ENCODE measurements around the gene KRT36.
A peak's percentile ranks its signal among the peaks of the same experiment; 100 is the strongest.

Gene KRT36

DNA sequence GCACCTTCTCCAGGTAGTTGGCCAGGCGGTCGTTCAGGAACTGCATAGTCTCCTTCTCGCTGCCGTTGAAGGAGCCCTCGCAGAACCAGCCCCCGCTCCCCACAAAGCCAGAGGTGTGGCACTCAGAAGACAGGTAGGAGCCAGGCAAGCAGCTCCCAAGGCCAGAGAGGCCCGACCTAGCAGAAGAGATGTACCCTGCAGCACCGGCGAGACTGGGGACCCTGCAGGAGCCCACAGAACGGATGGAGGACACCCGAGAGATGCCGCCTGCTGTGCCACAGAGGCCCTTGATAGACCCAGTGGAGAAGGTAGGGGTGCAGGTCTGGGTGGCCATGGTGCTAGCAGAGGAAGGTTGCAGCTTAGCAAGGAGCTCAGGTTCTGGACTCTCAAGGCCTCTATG, at the start of gene KRT36:
Gene KRT36 (minus strand): TSS at position 380 of the 400 bp plus-strand sequence. CDS start 46 bp downstream, at position 334.
- DNase-seq: no peak

DNA sequence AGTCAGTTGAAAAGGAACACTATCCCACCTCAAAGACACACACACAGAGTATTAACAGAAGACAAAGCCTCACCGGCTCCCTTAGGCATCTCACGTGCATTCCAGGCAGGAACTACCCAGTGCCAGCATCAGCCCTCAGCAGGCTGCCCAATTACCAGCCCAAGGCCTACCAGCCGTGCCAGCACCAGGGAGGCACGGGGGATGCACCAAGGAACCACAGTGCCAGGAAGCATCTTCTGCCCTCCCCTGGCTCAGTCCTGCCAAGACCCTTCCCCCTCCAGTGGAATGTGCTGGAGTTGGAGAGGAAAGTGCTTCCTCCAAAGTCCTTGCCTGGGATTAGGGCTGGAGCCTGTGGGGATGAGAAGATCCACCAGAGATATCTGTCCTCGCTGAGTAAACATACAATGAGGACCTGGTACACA, 49.4 kb upstream of the KRT36 start:
- DNase-seq: no peak

DNA sequence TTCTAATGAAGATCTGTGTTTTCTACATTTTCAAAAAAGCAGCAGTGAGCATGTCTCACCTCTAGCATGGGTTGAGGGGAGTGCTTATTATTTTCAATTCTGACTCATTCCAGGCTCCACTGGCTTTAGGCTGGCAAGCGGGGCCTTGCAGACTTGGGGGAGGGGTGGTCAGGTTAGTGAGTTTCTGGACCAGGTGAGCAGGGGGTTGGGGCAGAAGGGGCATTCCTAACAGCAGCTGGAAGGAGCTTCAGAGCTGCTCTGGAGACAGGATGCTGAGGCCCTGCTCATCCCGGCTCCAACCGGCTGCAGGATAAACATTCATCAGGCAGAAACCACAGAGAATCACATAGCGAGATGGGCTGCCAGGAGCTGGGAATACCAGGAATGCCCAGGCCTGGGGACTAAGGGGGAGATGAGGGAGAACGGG, 48.9 kb upstream of the KRT36 start:
- no peak for DNase-seq

DNA sequence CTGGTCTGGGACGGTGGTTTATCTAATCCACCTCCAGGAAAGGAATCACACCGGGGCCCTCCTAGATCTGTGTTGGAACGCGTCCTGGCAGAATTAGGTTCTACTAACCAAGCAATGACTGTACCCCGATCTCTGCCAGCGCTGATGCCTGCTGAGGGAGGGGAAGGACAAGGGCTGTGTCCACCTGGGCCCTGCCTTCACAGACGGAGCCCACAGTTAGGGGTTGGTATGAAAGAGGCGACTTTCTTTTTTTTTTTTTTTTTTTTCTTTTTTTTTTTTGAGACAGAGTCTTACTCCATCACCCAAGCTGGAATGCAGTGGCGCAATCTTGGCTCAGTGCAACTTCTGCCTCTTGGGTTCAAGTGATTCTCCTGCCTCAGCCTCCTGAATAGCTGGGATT, 48.3 kb upstream of the KRT36 start:
- no peak for DNase-seq

DNA sequence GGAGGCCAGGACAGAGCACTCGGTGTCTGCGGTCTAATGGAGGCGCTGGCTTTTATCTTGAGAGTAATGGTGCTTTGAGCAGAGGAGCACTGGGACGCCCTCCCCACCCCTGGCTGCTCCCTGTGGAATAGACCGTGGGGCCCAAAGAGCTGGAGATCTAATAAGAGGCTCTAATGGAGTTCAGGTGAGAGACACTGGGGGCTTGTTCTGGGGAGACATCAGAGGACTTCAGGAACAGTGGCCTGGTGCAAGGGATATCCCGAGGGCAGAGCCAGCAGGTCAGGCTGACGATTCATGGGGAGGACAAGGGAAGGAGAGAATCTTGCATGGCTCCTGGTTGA, 47.9 kb upstream of the KRT36 start:
- DNase-seq: no peak

DNA sequence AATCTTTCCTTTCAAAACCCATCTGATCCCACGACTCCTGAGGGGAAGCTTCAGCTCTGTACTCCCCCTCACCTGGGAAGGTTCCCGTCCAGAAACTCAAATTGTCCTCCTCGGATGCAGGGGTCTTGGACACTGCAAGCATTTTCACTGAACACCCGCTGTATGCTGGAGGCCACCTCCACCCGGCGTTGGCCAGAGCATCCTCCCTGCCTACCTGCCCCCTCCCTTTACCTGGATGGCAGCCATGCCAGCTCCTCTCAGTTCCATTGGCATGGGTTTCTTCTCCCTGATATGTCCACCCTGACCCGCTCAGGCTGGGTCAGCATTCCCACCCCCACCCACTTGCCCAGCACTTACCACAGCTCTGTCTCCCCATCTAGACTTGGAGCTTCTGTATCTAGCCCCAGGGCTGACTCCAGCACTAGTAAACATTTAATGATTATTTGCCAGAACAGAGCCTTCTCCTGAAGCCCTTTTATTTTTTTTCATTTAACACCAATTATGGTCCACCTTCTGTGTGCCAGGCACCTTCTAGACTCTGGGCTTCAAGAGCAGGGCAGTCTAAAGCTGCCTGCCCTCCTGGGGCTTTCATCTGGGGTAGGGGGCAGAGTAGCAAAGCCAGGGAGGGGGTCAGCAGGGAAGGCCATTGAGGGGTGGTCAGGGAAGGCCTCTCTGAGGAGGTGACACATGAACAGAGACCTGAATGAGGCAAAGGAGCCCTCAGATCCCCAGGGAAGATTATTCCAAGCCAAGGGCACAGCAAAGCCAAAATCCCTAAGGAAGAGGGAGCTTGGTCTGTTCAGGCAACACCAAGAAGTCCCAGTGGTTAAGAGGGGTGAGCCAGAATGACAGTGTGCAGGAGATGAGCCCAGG, 47.3 kb upstream of the KRT36 start:
- no peak for DNase-seq

DNA sequence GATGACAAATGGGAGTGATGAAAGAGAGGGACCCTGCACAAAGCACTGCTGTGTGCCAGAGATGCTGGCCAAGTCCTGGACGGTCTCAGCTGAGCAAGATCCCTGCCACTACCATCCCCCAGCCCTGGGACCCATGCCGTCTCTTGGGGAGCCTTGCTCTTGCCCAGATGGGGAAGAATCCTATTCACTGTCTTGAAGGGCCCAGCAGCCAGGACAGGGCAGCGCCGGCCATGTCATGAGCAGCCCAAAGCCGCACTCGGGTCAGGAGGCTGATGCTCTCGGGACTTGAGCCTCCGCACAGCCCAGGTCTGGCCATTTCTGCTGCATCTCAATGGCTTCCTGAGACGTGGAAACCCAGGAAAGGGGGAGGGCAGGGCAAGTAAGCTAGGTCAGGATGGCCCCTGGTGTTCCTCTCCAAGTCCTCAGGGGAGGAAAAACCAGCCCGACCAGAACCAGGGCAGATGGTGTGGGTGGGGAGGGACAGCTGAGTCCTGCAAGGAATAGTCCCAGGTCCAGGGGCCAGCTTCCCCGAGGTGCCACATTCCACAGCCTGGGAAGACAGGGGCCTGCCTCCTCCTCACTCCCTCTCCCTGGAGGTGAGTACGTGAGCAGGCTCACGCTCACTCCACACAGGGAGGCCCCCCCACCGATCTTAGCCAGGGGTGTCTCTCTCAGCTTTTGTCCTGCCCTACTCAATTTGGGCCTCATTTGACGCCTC, 46.2 kb upstream of the KRT36 start:
- DNase-seq: no peak

DNA sequence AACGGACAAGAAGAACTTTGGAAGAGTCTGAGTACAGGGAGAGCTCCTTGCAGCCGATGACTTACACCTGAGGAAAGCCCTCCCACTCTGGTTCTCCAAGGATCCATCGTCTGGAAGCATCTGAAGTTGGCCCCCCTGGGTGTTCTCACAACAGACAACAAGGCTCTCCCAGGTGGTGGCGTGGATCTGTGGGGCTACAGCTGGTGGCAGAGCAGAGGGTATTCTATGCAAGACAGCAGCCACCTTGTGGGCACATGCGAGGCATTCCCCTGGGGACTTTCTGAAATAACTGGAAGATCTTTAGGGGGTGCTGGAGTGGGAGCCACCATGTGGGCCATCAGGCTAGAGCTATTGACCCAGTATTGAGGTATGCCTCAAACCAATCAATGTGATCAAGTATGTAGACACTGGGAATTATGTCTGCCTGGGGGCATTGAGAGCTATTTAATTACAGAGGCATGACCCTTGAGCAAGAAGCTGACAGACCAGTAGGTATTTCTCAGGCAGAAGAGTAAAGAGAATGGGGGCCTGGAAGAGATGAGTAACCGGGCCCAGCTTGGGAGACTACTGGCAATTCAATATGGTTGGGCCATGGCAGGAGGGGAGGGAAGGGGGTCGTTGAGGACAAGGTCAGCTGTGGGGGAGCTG, 45.3 kb upstream of the KRT36 start:
- no peak for DNase-seq

DNA sequence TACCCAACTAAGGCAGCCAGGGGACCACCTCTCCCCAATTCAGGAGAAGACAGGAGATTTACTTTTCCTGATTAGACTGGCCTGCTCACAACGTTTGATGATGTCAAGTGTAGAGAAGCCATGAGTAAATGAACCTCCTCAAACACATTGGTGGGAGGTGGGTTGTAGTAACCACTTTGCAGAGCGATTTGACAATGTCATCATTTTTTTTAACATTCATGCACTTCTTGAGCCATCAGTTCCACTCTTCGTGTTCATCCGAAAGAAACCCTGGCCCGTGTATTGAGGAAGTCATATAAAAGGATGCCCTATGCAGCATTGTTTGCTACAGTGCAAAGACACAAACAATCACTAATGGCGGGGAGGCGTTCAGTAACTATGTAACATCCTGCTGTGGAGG, 43.9 kb upstream of the KRT36 start:
- no peak for DNase-seq

DNA sequence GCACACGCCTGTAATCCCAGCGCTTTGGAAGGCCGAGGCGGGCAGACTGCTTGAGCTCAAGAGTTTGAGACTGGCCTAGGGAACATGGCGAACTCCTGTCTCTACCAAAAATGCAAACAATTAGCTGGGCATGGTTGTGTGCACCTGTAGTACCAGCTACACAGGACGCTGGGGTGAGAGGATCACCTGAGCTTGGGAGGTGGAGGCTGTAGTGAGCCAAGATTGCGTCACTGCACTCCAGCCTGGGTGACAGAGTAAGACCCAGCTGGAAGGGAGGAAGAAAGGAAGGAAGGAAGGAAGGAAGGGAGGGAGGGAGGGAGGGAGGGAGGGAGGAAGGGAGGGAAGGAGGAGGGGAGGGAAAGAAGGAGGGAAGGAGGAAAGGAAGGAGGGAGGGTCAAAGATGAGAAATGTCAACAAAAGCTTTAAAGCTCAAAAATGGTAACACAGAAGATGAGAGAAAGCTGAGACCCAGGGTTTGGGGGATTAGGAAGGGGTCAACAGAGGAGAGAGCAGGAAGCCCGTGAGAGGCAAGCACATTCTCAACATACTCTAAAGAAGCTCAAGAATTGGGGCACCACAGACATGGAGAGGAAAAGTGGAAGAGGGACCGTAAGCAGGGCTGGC, 43.3 kb upstream of the KRT36 start:
- DNase-seq: no peak

DNA sequence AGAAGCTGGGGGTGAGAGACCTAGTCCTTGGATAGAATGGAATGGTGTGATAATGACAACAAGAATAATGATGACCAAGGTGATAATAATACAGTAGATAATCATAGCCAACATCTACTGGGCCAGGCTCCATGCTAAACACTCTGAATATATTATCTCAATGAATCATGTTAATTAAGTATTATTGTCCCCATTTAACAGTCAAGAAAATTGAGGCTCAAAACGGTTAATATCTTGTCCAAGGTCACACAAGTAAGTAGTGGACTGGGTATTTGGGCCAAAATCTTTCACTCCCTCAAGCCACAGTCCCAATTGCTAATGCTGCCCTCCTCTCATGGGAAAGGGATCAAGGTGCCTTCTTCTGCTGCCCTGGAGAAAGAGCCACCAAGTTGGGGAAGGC, 42.3 kb upstream of the KRT36 start:
- DNase-seq: no peak

DNA sequence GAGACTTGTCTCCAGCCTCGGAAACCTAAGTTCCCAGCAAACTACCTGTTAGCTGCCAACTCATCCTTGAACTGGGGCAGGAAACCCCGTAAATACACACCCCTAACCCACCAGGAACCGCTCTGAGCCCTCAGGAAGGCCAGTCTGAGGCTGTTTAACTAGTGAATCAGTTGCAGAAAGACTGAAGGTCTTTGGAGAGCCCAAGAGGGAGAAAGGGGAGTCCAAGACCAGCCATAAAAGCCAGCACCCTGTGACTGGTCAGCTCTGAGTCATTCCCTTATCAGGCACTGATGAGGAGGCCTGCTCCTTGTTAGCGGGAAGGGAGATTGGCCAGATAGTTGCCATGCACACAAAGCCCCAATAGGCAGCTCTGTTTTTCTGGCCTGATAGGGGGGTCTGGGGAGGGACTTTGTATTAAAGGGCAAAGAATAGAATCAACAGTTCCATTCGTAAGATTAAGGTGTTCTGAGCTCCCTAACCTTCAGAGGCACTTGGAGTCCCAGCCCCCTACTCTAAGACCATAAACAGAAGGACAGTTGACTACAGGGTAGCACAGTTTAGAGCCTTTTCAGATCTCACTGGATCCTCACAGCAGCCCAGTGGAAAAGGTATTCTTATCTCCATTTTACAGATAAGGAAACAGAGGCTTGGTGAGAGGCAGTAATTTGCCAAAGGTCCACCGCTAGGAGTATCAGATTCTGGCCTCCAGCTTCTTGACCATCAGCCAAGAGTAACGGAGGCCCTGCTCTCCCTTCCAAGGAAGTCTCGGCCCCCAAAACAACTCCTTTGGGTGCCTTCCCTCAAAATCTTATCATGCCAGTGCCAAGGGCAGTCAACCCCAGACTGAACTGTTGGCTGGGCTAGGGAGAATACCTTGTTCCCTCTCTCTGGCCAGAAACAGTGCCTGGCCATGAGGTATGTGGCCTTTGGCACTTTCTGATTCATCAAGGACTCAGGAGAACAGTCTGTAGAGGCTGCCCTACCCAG, 40.6 kb upstream of the KRT36 start:
- DNase-seq: peak; percentile 70

DNA sequence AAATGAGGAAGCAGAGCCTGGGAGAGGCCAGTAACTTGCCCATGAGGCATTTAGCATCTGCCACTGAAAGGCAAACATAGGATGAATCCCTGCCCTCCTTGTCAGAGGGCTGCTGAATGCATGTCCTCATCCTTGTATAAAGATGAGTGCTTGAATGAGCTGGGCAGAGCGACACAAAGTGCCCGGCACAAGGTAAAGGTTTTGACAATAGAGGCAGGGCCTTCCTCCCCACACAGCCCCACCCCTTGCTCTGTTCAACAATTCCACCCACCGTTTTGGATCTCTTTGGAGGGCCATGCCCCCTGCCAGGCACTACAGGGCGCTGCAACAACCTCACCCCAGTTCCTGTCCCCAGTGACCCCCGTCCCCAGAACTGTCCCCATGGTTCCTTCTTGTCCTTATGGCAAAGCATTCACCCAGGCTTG, 39.8 kb upstream of the KRT36 start:
- DNase-seq: no peak

DNA sequence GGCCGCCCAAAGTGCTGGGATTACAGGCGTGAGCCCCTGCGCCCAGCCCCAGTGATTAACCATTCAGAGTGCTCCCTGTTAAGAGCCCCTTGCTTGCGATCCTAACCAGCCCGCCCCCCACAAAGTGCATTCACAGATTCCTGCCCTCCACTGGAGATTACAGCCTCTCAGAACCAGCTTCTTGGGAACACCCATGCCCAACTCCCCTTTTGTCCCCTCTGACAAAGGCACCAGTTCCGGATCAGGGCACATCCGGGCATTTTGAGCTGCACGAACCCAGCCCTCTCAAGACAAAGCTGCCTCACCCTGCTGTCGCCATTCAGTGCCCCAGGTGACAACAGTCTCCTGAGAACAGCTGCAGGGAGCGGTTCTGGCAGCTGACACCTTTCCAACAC, 39.2 kb upstream of the KRT36 start:
- DNase-seq: no peak

DNA sequence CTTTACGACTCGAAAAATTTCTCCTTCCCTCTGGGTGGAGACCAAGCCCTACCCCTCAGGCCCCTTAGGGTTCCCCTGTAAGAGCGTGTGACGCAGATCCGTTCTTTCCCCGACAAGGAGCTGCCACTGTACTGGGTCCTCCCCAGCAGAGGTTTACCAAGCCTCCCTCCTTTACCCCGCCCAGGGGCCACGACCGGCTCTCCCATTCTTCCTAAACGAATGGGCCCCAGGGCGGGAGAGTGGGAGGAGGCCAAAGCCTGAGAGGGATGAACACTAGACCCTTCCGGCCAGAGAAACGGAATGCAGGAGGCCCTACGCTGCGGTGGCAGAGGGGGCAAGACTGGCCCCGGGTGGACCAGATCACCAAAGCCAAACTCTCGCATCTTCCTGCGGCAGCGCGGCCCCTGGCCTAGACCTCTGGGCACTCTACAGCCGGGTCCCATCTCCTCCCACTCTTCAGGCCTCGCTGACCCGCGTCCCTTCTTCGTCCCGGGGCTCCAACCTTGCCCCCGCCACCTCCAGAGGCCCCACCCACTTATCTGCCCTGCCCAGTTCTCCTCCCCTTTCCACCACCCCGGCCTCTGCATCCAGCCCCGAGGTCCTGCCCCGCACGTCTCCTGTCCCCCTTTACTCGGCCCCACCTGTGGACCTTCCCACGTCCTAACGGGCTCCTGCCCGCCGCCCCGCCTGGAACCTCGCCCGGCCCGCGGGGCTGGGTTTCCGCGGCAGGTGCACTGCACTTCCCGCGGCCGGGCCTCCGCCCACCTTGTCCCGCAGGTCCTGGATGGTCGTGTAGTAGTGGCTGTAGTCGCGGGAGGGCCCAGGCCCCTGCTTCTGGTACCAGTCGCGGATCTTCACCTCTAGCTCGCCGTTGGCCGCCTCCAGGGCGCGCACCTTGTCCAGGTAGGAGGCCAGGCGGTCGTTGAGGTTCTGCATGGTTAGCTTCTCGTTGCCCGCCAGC, 37.6 kb upstream of the KRT36 start:
- DNase-seq: no peak

DNA sequence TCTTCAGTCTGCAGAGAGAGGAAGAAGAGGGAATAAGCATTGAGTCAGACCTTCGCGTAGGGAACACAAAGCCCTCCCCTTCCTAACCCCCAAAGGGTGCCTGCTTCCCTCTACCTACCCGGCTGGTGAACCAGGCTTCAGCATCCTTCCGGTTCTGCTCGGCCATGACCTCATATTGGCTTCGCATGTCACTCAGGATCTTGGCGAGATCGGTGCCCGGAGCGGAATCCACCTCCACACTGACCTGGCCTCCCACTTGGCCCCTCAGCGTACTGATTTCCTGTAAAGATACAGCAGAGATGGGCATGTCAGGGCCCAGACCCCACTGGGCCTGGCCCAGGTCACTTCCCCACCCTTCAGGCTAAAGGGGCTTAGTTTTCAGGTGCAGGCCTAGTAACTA, 34.6 kb upstream of the KRT36 start:
- no peak for DNase-seq

DNA sequence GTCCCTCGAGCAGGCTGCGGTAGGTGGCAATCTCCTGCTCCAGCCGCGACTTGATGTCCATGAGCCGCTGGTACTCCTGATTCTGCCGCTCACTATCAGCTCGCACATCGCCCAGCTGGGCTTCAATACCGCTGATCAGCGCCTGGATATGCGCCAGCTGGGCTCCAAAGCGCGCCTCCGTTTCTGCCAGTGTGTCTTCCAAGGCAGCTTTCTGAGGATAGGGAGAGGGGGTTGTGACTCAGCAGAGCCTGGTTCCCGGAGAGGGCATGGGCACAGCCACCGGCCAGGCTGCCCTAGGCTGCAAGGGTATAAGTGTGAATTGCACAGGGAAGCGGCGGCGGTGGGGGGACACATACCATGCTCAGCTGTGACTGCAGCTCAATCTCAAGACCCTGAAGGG, 34.1 kb upstream of the KRT36 start:
- no peak for DNase-seq

DNA sequence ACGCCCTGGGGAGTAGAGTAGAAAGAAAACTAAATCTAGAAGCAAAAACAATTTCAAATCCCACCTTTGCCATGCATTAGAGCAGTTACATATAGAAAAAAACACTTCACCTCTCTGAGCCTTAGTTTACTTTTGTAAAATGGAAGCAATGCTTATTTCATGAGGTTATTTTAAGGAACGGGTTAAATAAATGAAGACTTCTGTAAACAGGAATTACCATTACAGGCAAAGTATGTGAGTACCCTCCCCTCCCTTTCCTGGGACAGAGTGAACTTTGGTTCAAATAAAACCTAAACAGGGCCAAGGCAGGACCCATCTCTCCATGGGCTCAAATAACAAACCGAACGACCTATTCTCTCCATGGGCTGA, 33.5 kb upstream of the KRT36 start:
- DNase-seq: no peak

DNA sequence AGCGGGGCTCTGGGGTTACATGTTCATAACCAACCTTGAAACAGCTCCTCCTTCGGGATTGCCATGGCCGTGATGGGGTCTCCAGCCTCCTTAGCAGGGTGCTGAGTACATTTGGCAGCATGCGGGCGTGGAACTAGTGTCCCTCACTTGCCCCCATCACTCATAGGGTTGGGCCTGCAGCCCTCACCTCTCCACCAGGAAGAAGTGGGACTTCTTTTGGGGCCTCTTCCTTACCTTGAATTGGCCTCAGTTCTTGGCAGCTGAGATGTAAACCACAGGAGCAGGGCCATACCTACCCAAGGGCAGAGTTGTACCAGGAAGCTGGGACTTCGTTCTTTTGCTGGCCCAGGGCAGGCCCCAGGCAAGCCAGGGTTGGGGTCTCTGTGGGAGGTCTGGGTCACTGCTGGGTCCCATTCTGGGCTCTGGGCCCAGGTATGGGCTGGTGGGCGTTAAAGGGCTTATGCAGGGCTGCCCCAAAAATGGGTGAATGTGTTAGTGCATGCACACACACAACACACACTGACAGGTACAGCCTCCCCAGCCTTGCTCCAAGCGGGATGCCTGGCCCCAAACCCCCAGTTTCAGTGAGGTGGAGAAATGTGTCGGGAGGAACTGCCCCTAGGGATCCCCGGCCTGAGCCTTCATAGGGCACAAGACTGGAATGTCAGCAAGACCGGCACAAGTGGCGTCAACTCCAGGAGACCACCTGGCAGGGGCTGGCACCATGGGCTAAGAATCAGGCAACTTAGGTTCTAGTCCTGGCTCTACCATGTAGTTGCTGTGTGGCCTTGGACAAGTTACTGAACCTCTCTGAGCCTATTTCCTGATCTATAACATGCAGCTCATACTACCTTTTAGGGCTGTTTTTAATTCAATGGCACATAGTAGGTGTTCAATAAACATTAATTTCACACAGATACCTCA, 32.9 kb upstream of the KRT36 start:
- DNase-seq: no peak

Data from HCEC 1CT (cell line).